Neural cell (in vitro differentiated cells): ENCODE data around the gene WFDC5.

Experiments used
- CTCF ChIP-seq: fragments of 450-650 bp; IDR thresholded peaks from 2 replicates; pipeline ENCODE4 v1.5.1; 2014; ENCODE audit warnings: antibody characterized with exemption, mild to moderate bottlenecking, moderate library complexity; ENCODE audit not compliant: poor library complexity, severe bottlenecking
- POLR2AphosphoS5 ChIP-seq: IDR thresholded peaks from 2 replicates; pipeline ENCODE4 v1.6.1; 2012

- no peak for TF ChIP-seq CTCF
- TF ChIP-seq POLR2AphosphoS5, result no peak
Measured at GRCh38 chr20:45069261-45069660, 45.7 kb downstream of the WFDC5 start.
